GM19372 (cell line): ENCODE measurements around the gene DDX39A.
"Not testable (repeated sequence)": the region's sequence is repeated elsewhere in the genome, so short reads cannot be mapped to it uniquely, and the experiment has no call there.

Experiments
- ATAC-seq: cut with Tn5 transposase; IDR thresholded peaks from one replicate; pipeline ENCODE4 v1.9.1; 2021; ENCODE audit warnings: mild to moderate bottlenecking, low read depth, moderate library complexity; ENCODE audit not compliant: unreplicated experiment

DDX39A gene

GRCh38 chr19:14369399-14370168, 49.6 kb downstream of the DDX39A start:
- no peak for ATAC-seq

DNA sequence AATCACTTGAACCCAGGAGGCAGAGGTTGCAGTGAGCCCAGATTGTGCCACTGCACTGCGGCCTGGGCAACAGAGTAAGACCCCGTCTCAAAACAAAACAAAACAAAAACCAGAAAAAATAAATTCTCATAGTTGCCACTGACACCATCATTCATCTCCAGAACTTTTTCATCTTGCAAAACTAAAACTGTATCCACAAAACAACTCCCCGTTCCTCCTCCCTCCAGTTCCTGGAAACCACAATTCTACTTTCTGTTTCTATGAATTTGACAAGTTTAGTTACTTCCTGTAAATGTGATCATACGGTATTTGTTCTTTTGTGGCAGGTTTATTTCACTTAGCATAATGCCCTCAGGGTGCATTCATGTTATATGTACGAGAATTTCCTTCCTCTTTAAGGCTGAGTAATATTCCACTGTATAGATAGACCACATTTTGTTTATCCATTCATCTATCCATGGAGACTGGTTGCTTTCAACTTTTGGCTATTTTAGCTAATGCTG, 51.1 kb downstream of the DDX39A start:
- no peak for ATAC-seq

DNA sequence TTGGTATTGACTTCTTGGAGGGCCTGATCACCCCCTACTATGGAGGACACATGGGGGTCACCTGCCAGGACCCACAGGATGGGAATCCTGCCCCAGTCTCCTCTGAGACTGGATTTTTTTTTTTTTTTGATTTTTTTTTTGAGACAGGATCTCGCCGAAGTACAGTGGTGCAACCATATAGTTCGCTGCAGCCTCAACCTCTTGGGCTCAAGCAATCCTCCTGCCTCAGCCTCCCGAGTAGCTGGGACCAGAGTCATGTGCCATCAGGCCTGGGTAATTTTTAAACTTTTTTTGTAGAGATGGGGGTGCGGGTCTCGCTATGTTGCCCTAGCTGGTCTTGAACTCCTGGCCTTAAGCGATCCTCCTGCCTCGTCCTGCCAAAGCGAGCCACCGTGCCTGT, 52.1 kb downstream of the DDX39A start:
- no peak for ATAC-seq

- no peak for ATAC-seq
Measured at GRCh38 chr19:14366529-14366928, 52.6 kb downstream of the DDX39A start.

DNA sequence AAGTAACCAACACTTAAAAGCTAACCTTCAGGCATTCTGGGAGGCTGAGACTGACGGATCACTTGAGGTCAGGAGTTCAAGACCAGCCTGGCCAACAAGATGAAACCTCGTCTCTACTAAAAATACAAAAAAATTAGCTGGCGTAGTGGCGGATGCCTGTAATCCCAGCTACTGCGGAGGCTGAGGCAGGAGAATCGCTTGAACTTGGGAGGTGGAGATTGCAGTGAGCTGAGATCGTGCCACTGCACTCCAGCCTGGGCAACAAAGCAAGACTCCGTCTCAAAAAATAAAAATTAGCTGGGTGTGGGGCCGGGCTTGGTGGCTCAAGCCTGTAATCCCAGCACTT, 55.1 kb downstream of the DDX39A start:
- ATAC-seq = not testable (repeated sequence)

- ATAC-seq = no peak
Measured at GRCh38 chr19:14363183-14364097, 55.7 kb downstream of the DDX39A start.

- no peak for ATAC-seq
Measured at GRCh38 chr19:14361824-14362223, 57.3 kb downstream of the DDX39A start.
